Astrocyte (in vitro differentiated cells and primary cell): ENCODE measurements around the gene MED27. TPM values are rescaled to one million over a fixed set of nuclear protein-coding genes. Genes with fewer than 3 reads are reported as not detected.

Experiments
- DNase-seq: peaks from one replicate; pipeline ENCODE4 v3.0.0-alpha.2; 2010; ENCODE audit warnings: low read depth
- FAIRE-seq: peaks from 2 replicates; lab custom pipeline; 2011; peaks lifted over from hg19 to GRCh38; lab: Jason Lieb, UNC
- H2AFZ ChIP-seq: 2 replicates; pipeline ENCODE4 v1.6.0; 2012; ENCODE audit warnings: low read depth, low read length, inconsistent platforms
- H3K27ac ChIP-seq: 2 replicates; pipeline ENCODE4 v1.5.1; 2011; ENCODE audit warnings: low read depth, low read length, inconsistent platforms
- H3K27me3 ChIP-seq: 2 replicates; pipeline ENCODE4 v1.6.0; 2011; ENCODE audit warnings: low read length, inconsistent platforms; ENCODE audit not compliant: insufficient read depth
- H3K36me3 ChIP-seq: 2 replicates; pipeline ENCODE4 v1.5.1; 2011; ENCODE audit warnings: low read length, inconsistent platforms; ENCODE audit not compliant: insufficient read depth
- H3K4me1 ChIP-seq: 2 replicates; pipeline ENCODE4 v1.5.1; 2011; ENCODE audit warnings: low read length, inconsistent platforms; ENCODE audit not compliant: insufficient read depth
- H3K4me2 ChIP-seq: 2 replicates; pipeline ENCODE4 v1.6.0; 2012; ENCODE audit warnings: low read length, inconsistent platforms
- H3K4me3 ChIP-seq: 2 replicates; pipeline ENCODE4 v1.5.1; 2011; ENCODE audit warnings: low read depth, mild to moderate bottlenecking, low read length, inconsistent platforms; ENCODE audit not compliant: insufficient read depth
- H3K79me2 ChIP-seq: 2 replicates; pipeline ENCODE4 v1.6.0; 2012; ENCODE audit warnings: mild to moderate bottlenecking, low read length, inconsistent platforms; ENCODE audit not compliant: insufficient read depth
- H3K9ac ChIP-seq: 2 replicates; pipeline ENCODE4 v1.6.0; 2012; ENCODE audit warnings: mild to moderate bottlenecking, low read length, inconsistent platforms
- H3K9me3 ChIP-seq: 2 replicates; pipeline ENCODE4 v1.5.1; 2012; ENCODE audit warnings: low read depth, mild to moderate bottlenecking, low read length, inconsistent platforms; ENCODE audit not compliant: insufficient read depth
- H4K20me1 ChIP-seq: 2 replicates; pipeline ENCODE4 v1.6.0; 2012; ENCODE audit warnings: low read length, inconsistent platforms; ENCODE audit not compliant: insufficient read depth
- H3K27ac Mint-ChIP-seq: one replicate; pipeline ENCODE4 v1.8.0; 2021; ENCODE audit warnings: mild to moderate bottlenecking, mixed read lengths; ENCODE audit not compliant: unreplicated experiment
- H3K27me3 Mint-ChIP-seq: one replicate; pipeline ENCODE4 v1.8.0; 2021; ENCODE audit warnings: low read depth, mixed read lengths; ENCODE audit not compliant: unreplicated experiment
- H3K36me3 Mint-ChIP-seq: one replicate; pipeline ENCODE4 v1.8.0; 2021; ENCODE audit warnings: low read depth, mixed read lengths; ENCODE audit not compliant: unreplicated experiment
- H3K4me1 Mint-ChIP-seq: one replicate; pipeline ENCODE4 v1.8.0; 2021; ENCODE audit warnings: low read depth, mixed read lengths; ENCODE audit not compliant: unreplicated experiment
- H3K4me3 Mint-ChIP-seq: one replicate; pipeline ENCODE4 v1.8.0; 2021; ENCODE audit warnings: mild to moderate bottlenecking, moderate library complexity, mixed read lengths; ENCODE audit not compliant: unreplicated experiment
- H3K9me3 Mint-ChIP-seq: one replicate; pipeline ENCODE4 v1.8.0; 2021; ENCODE audit warnings: mild to moderate bottlenecking, mixed read lengths; ENCODE audit not compliant: unreplicated experiment
- EZH2 ChIP-seq: IDR thresholded peaks from 2 replicates; pipeline ENCODE4 v1.6.1; 2012; ENCODE audit warnings: mild to moderate bottlenecking, low read length, inconsistent platforms; ENCODE audit not compliant: insufficient read depth
- total RNA-seq: library from RNA; stranded (reverse); gene quantifications from 2 replicates; pipeline ENCODE4 v1.2.1, GENCODE V29; 2021
- TF ChIP-seq, protein P1 (sequence below): IDR thresholded peaks from 2 replicates; pipeline ENCODE4 v1.5.1; 2011; ENCODE audit warnings: low read depth, mild to moderate bottlenecking, inconsistent platforms, low read length, moderate library complexity; ENCODE audit not compliant: insufficient read depth

The MED27 gene
- total RNA-seq, 1 donor from 2014 or later, result 26.9 TPM

DNA sequence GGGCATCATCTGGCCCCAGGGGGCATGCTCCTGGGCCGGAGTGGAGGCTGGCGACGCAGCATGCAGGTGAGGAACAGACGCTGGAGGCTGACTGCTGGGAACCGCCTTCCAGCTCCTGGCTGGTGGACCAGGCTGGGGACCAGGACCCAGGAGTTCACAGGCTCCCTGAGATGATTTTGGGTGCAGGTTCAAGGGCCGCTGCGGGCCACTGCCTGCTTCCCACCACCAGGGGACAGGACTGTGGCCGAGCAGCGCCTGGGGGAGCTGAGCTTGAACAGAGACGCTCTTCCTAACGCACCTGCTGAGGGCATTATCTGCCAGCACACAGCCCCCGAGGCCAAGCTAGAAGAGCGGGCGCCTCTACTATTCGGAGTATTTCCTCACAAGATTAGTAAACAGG lies 207.7 kb downstream of the MED27 start:
- Mint-ChIP-seq H3K9me3 (no peaks in the 10 kb centered on the region), H3K4me1 (no peaks in the 10 kb centered on the region), H3K27me3 (no peaks in the 10 kb centered on the region), H3K27ac (no peak overlapping the region), H3K36me3 (peaks cover 8% of the 10 kb centered on the region), H3K4me3 (no peak overlapping the region)
- H3K27ac ChIP-seq, result no peak overlapping the region
- H3K79me2 ChIP-seq, result no peaks in the 10 kb centered on the region
- TF ChIP-seq, protein P1, sequence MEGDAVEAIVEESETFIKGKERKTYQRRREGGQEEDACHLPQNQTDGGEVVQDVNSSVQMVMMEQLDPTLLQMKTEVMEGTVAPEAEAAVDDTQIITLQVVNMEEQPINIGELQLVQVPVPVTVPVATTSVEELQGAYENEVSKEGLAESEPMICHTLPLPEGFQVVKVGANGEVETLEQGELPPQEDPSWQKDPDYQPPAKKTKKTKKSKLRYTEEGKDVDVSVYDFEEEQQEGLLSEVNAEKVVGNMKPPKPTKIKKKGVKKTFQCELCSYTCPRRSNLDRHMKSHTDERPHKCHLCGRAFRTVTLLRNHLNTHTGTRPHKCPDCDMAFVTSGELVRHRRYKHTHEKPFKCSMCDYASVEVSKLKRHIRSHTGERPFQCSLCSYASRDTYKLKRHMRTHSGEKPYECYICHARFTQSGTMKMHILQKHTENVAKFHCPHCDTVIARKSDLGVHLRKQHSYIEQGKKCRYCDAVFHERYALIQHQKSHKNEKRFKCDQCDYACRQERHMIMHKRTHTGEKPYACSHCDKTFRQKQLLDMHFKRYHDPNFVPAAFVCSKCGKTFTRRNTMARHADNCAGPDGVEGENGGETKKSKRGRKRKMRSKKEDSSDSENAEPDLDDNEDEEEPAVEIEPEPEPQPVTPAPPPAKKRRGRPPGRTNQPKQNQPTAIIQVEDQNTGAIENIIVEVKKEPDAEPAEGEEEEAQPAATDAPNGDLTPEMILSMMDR, result no peak
- no peak for TF ChIP-seq EZH2
- no peak overlapping the region for H3K4me2 ChIP-seq
- DNase-seq, result no peak
- no peak overlapping the region for H3K9ac ChIP-seq
- H4K20me1 ChIP-seq, result peaks cover 67% of the 10 kb centered on the region
- H3K27me3 ChIP-seq, result no peaks in the 10 kb centered on the region
- no peaks in the 10 kb centered on the region for H3K9me3 ChIP-seq
- H3K4me1 ChIP-seq, result peaks cover 7% of the 10 kb centered on the region
- no peak overlapping the region for H2AFZ ChIP-seq
- FAIRE-seq, result no peak
- H3K36me3 ChIP-seq, result no peaks in the 10 kb centered on the region
- no peak overlapping the region for H3K4me3 ChIP-seq

- H3K4me1 ChIP-seq, result no peaks in the 10 kb centered on the region
- H3K9ac ChIP-seq, result no peak overlapping the region
- peaks cover 62% of the 10 kb centered on the region for H4K20me1 ChIP-seq
- H3K79me2 ChIP-seq, result no peaks in the 10 kb centered on the region
- H3K4me3 ChIP-seq, result no peak overlapping the region
- H3K9me3 ChIP-seq, result no peaks in the 10 kb centered on the region
- H3K36me3 ChIP-seq, result no peaks in the 10 kb centered on the region
- no peak overlapping the region for H3K27ac ChIP-seq
- Mint-ChIP-seq H3K4me1 (no peaks in the 10 kb centered on the region), H3K27me3 (no peaks in the 10 kb centered on the region), H3K36me3 (peaks cover 3% of the 10 kb centered on the region), H3K9me3 (peaks cover 2% of the 10 kb centered on the region), H3K27ac (no peak overlapping the region), H3K4me3 (no peak overlapping the region)
- DNase-seq (no peak), FAIRE-seq (no peak)
- no peak overlapping the region for H3K4me2 ChIP-seq
- H3K27me3 ChIP-seq, result no peaks in the 10 kb centered on the region
- no peak overlapping the region for H2AFZ ChIP-seq
- no peak for TF ChIP-seq EZH2
- TF ChIP-seq, protein P1, result no peak
These were observed 209.5 kb downstream of the MED27 start for GRCh38 chr9:131870156-131870555.

DNA sequence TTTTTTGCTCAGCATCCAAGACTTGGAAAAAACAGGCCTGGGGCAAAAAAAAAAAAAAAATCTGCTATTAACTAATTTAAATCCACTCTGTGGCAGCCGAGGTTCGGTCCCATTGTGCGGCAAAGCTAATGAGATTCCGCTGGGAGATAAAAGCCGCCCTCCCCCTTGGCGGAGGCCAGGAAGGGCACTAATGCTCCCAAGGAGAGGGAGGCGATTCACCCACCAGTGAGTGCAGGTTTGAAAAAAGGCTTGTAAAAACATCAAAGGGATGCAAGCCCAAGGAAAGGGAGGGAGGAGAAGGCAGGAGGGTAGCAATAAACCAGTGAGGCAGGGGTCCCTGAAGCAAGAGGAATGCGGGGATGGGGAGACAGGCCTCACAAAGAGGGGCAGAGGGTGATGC lies 210.3 kb downstream of the MED27 start:
- FAIRE-seq (no peak), DNase-seq (no peak)
- H3K36me3 ChIP-seq, result no peaks in the 10 kb centered on the region
- TF ChIP-seq, protein P1, result no peak
- no peak for TF ChIP-seq EZH2
- H3K27ac ChIP-seq, result no peak overlapping the region
- Mint-ChIP-seq H3K4me1 (no peaks in the 10 kb centered on the region), H3K27me3 (no peaks in the 10 kb centered on the region), H3K9me3 (peaks cover 2% of the 10 kb centered on the region), H3K27ac (no peak overlapping the region), H3K4me3 (no peak overlapping the region), H3K36me3 (peaks cover 1% of the 10 kb centered on the region)
- H3K4me2 ChIP-seq, result no peak overlapping the region
- no peaks in the 10 kb centered on the region for H3K4me1 ChIP-seq
- H3K27me3 ChIP-seq, result no peaks in the 10 kb centered on the region
- no peak overlapping the region for H3K4me3 ChIP-seq
- no peak overlapping the region for H2AFZ ChIP-seq
- H4K20me1 ChIP-seq, result peaks cover 54% of the 10 kb centered on the region
- H3K9ac ChIP-seq, result no peak overlapping the region
- no peaks in the 10 kb centered on the region for H3K9me3 ChIP-seq
- no peaks in the 10 kb centered on the region for H3K79me2 ChIP-seq
